Uterus (tissue), 2 donors: Measurements from ENCODE around the gene BIN2.

Source experiments
- POLR2A ChIP-seq, 2 donors: fragments of 450-650 bp; IDR thresholded peaks; one replicate each; pipeline ENCODE4 v1.6.1; 2016; ENCODE audit warnings: antibody characterized with exemption in 2 of 2, mild to moderate bottlenecking in 1 of 2, moderate library complexity in 1 of 2
- TF ChIP-seq, protein P1 (sequence below), 4 experiments: fragments of 200-600 bp in 2 of 4; fragments of 450-650 bp in 2 of 4; sonication (generic) in 2 of 4; IDR thresholded peaks; one replicate each; pipeline ENCODE4 v1.5.1; 2016 to 2019; ENCODE audit warnings: antibody characterized with exemption in 4 of 4, mild to moderate bottlenecking in 2 of 4, moderate library complexity in 1 of 4

- TF ChIP-seq POLR2A (IDR thresholded peaks at IDR 0.05): no peak
- TF ChIP-seq, protein P1, sequence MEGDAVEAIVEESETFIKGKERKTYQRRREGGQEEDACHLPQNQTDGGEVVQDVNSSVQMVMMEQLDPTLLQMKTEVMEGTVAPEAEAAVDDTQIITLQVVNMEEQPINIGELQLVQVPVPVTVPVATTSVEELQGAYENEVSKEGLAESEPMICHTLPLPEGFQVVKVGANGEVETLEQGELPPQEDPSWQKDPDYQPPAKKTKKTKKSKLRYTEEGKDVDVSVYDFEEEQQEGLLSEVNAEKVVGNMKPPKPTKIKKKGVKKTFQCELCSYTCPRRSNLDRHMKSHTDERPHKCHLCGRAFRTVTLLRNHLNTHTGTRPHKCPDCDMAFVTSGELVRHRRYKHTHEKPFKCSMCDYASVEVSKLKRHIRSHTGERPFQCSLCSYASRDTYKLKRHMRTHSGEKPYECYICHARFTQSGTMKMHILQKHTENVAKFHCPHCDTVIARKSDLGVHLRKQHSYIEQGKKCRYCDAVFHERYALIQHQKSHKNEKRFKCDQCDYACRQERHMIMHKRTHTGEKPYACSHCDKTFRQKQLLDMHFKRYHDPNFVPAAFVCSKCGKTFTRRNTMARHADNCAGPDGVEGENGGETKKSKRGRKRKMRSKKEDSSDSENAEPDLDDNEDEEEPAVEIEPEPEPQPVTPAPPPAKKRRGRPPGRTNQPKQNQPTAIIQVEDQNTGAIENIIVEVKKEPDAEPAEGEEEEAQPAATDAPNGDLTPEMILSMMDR (IDR thresholded peaks at IDR 0.05): no peak
These were observed 77.6 kb downstream of the BIN2 start for GRCh38 chr12:51246254-51246853.
